Right lobe of liver (tissue), 4 donors: ENCODE results near the gene WASF1.

ENCODE experiments used
- CTCF ChIP-seq, 4 donors: fragments of 200-600 bp in 3 of 4; fragments of 450-650 bp in 1 of 4; IDR thresholded peaks; one replicate each; pipeline versions ENCODE4 v1.5.1 to v1.8.0; 2016 to 2022; ENCODE audit warnings: antibody characterized with exemption in 4 of 4, mild to moderate bottlenecking in 2 of 4
- POLR2A ChIP-seq: fragments of 450-650 bp; IDR thresholded peaks from one replicate; pipeline ENCODE4 v1.6.1; 2017; ENCODE audit warnings: antibody characterized with exemption, mild to moderate bottlenecking
- donor health status: DM: no; HTN: no; CAD: no.
- donor health status: DM: no; HTN: no; CAD: no.
- donor health status: DM: no; HTN: yes; CAD: no.

DNA sequence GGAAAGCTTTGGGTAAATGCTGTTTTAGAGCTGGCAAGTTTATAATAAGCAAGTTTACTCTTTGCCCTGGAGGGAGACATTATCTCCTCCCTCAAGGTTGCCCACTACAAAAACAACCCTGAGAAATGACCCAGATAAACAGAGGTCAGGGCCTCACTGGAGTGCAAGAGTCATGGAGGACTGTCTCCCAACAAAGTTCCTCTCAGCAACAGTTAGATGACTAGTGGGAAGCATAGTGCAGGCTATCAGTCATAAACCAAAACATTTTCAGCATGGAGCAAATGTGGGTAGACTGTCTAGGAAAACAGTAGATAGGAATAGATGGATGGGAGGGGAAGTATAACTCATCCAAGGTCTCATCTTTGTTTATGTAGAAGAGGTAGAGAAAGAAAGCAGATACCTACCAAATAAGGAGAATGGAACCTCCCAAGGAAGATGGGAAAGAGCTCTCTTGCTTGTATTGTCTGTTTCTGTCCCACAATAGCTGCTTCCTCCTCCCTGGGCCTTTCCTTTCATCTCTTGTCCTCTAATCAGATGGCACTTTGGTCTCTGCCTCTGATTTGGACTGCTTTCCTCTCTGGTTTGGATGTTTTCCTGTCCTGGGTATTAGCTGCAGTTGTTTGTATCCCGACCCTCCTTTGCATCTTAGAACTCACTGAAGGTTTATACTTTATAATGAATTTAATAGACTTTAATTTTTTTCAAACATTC lies 95.4 kb downstream of the WASF1 start:
- no peak for TF ChIP-seq CTCF (IDR thresholded peaks at IDR 0.05)
- TF ChIP-seq POLR2A: no peak
